Measurements from ENCODE around the gene SLC23A1. TPM values are rescaled to one million over a fixed set of nuclear protein-coding genes. Genes with fewer than 3 reads are reported as not detected.

The SLC23A1 gene
- total RNA-seq, 4 donors from 2014 or later = not detected

DNA sequence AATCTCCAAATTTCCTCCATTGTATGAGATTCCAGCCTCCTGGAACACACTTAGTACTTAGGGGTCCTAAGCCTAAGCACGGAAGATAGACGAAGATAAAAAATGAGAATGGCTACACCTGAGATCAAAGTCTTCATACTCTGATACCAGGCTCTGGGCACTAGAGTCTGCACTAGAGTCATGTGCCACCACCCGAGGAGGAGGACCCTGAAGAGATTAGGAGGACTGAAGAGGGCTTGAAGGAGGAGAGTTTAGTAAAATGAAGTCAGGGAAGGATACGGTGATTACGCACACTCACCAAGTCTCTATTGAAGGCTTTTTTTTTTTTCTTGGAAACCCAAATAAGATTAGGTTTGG is 21.4 kb upstream of the SLC23A1 start:
- TF ChIP-seq POLR2AphosphoS5 (IDR thresholded peaks at IDR 0.05) = no peak
- TF ChIP-seq, protein P1, sequence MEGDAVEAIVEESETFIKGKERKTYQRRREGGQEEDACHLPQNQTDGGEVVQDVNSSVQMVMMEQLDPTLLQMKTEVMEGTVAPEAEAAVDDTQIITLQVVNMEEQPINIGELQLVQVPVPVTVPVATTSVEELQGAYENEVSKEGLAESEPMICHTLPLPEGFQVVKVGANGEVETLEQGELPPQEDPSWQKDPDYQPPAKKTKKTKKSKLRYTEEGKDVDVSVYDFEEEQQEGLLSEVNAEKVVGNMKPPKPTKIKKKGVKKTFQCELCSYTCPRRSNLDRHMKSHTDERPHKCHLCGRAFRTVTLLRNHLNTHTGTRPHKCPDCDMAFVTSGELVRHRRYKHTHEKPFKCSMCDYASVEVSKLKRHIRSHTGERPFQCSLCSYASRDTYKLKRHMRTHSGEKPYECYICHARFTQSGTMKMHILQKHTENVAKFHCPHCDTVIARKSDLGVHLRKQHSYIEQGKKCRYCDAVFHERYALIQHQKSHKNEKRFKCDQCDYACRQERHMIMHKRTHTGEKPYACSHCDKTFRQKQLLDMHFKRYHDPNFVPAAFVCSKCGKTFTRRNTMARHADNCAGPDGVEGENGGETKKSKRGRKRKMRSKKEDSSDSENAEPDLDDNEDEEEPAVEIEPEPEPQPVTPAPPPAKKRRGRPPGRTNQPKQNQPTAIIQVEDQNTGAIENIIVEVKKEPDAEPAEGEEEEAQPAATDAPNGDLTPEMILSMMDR (IDR thresholded peaks at IDR 0.05) = no peak
- no peak for TF ChIP-seq EP300 (IDR thresholded peaks at IDR 0.05)
- TF ChIP-seq POLR2A (IDR thresholded peaks at IDR 0.05; ENCODE audit: low read depth) = no peak
- Histone ChIP-seq H3K9me3 (no peaks in the 10 kb centered on the region), H3K27me3 (no peaks in the 10 kb centered on the region), H3K4me3 (peak overlapping the region; percentile 54 to 68 (median 56)), H3K27ac (replicated peaks in 1 of 4) (peak overlapping the region; percentile 86 to 93 (median 88)), H3K4me1 (peaks cover 14 to 22% (median 17%) of the 10 kb centered on the region in 4 donors), H3K36me3 (peaks cover 0 to 17% (median 3%) of the 10 kb centered on the region in 4 donors)
- intact Hi-C loops (cut with DNase I) = no loop called here
- 66% methylated on average over 5 of the region's 5 CpGs for WGBS
- DNase-seq (ENCODE audit: extremely low spot score) = no peak

- intact Hi-C loops (cut with DNase I) = no loop called here
- TF ChIP-seq POLR2AphosphoS5 (IDR thresholded peaks at IDR 0.05) = peak; percentile 63 to 80
- TF ChIP-seq EP300 (IDR thresholded peaks at IDR 0.05) = no peak
- TF ChIP-seq, protein P1 (IDR thresholded peaks at IDR 0.05) = peak in 1 of 3 experiments; percentile 4
- H3K27ac ChIP-seq (replicated peaks in 1 of 4) = peak within 1 kb of the TSS; percentile 86 to 93 (median 88)
- H3K27me3 ChIP-seq = no peaks in the 10 kb centered on the region
- under 1% methylated on average over 41 of the region's 41 CpGs for WGBS
- H3K4me3 ChIP-seq = peak within 1 kb of the TSS; percentile 54 to 68 (median 56)
- H3K36me3 ChIP-seq = peaks cover 0 to 17% (median 3%) of the 10 kb centered on the region in 4 donors
- DNase-seq (ENCODE audit: extremely low spot score) = peak; percentile 100
- H3K4me1 ChIP-seq = peaks cover 14 to 22% (median 17%) of the 10 kb centered on the region in 4 donors
- H3K9me3 ChIP-seq = no peaks in the 10 kb centered on the region
Observed at GRCh38 chr5:139403787-139404483, 20.8 kb upstream of the SLC23A1 start, which contains the start of gene SPATA24. Gene SPATA24 (minus strand): TSS chr5:139404089. CDS start chr5:139404060, 29 bp downstream.

GRCh38 chr5:139403418-139403786 is 20.3 kb upstream of the SLC23A1 start:
- TF ChIP-seq EP300 (IDR thresholded peaks at IDR 0.05) = no peak
- TF ChIP-seq, protein P1 (IDR thresholded peaks at IDR 0.05) = no peak
- no peak for TF ChIP-seq POLR2AphosphoS5 (IDR thresholded peaks at IDR 0.05)
- no peak for TF ChIP-seq POLR2A (IDR thresholded peaks at IDR 0.05; ENCODE audit: low read depth)
- Histone ChIP-seq H3K4me1 (peaks cover 14 to 22% (median 17%) of the 10 kb centered on the region in 4 donors), H3K9me3 (no peaks in the 10 kb centered on the region), H3K36me3 (peaks cover 0 to 17% (median 3%) of the 10 kb centered on the region in 4 donors), H3K27me3 (no peaks in the 10 kb centered on the region), H3K4me3 (peak overlapping the region; percentile 54 to 68 (median 56)), H3K27ac (replicated peaks in 1 of 4) (peak overlapping the region; percentile 86 to 93 (median 88))
- WGBS = 0% methylated on average over 3 of the region's 7 CpGs
- intact Hi-C loops (cut with DNase I) = no loop called here
- DNase-seq (ENCODE audit: extremely low spot score) = no peak

DNA sequence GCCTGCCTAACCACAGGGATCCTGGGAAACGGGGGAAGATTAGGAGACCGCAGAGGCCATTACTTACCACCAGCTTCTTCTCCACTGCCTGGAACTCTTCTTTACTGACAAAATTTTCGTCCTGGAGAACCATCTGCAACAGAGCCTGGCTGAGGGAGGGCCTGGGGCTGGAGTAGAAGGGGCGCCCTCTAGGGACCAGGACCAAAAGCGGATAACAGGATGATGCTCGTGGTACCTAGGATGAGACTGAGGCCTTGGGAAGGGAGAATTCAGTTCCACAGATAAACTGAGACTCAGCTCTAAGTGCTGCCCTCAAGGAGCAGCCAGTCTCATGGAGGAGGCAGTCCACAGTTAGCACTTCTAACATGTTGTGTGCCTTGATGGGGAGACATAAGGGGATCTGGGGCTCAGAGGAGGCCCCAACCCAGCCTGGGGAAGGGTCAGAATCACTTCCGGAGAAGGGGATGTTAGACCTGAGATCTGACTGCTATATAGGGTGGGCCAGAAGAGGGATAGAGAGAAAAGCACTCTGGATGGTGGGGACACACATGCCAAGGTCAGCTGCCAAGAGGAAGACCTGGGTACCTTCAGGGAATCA is 19.6 kb upstream of the SLC23A1 start:
- 71% methylated on average over 7 of the region's 7 CpGs for WGBS
- H3K4me1 ChIP-seq = peaks cover 14 to 28% (median 19%) of the 10 kb centered on the region in 4 donors
- intact Hi-C loops (cut with DNase I) = no loop called here
- no peak for TF ChIP-seq EP300 (IDR thresholded peaks at IDR 0.05)
- TF ChIP-seq, protein P1 (IDR thresholded peaks at IDR 0.05) = peak in 1 of 3 experiments; percentile 30
- H3K27ac ChIP-seq (replicated peaks in 1 of 4) = peak overlapping the region; percentile 86 to 93 (median 88)
- H3K36me3 ChIP-seq = peaks cover 0 to 17% (median 3%) of the 10 kb centered on the region in 4 donors
- peak overlapping the region in 1 of 4 donors; percentile 54 for H3K4me3 ChIP-seq
- H3K27me3 ChIP-seq = no peaks in the 10 kb centered on the region
- no peak for DNase-seq (ENCODE audit: extremely low spot score)
- no peaks in the 10 kb centered on the region for H3K9me3 ChIP-seq

All from esophagus muscularis mucosa (tissue), 4 donors.